Measurements from ENCODE around the gene MEG3.

The MEG3 gene

GRCh38 chr14:100867631-100868315 is 41.9 kb downstream of the MEG3 start:
- no peak for DNase-seq

GRCh38 chr14:100868621-100869370 is 42.9 kb downstream of the MEG3 start:
- no peak for DNase-seq

- DNase-seq, result no peak
These were observed 45.6 kb downstream of the MEG3 start for GRCh38 chr14:100871234-100872186.

GRCh38 chr14:100872259-100873095 is 46.6 kb downstream of the MEG3 start:
- DNase-seq, result no peak

- no peak for DNase-seq
These were observed 47.2 kb downstream of the MEG3 start for GRCh38 chr14:100873096-100873482.

- DNase-seq, result no peak
These were observed 48.1 kb downstream of the MEG3 start for GRCh38 chr14:100874051-100874410.

- no peak for DNase-seq
These were observed 48.6 kb downstream of the MEG3 start for GRCh38 chr14:100874411-100875091.

GRCh38 chr14:100875126-100875525 is 49.2 kb downstream of the MEG3 start:
- no peak for DNase-seq

GRCh38 chr14:100875861-100876590 is 50.1 kb downstream of the MEG3 start:
- DNase-seq, result no peak

GRCh38 chr14:100878271-100879146 is 52.6 kb downstream of the MEG3 start:
- no peak for DNase-seq

GRCh38 chr14:100879194-100879593 is 53.3 kb downstream of the MEG3 start:
- no peak for DNase-seq

GRCh38 chr14:100879782-100880181 is 53.9 kb downstream of the MEG3 start:
- DNase-seq, result no peak

GRCh38 chr14:100880271-100881101 is 54.6 kb downstream of the MEG3 start:
- no peak for DNase-seq

GRCh38 chr14:100881211-100882025 is 55.5 kb downstream of the MEG3 start:
- DNase-seq, result no peak

- no peak for DNase-seq
These were observed 56.4 kb downstream of the MEG3 start for GRCh38 chr14:100882026-100882967.

- no peak for DNase-seq
These were observed 57.3 kb downstream of the MEG3 start for GRCh38 chr14:100882991-100883788.
